ENCODE measurements around the gene LASP1.
"Not testable (repeated sequence)": the region's sequence is repeated elsewhere in the genome, so short reads cannot be mapped to it uniquely, and the experiment has no call there.

Gene LASP1

DNA sequence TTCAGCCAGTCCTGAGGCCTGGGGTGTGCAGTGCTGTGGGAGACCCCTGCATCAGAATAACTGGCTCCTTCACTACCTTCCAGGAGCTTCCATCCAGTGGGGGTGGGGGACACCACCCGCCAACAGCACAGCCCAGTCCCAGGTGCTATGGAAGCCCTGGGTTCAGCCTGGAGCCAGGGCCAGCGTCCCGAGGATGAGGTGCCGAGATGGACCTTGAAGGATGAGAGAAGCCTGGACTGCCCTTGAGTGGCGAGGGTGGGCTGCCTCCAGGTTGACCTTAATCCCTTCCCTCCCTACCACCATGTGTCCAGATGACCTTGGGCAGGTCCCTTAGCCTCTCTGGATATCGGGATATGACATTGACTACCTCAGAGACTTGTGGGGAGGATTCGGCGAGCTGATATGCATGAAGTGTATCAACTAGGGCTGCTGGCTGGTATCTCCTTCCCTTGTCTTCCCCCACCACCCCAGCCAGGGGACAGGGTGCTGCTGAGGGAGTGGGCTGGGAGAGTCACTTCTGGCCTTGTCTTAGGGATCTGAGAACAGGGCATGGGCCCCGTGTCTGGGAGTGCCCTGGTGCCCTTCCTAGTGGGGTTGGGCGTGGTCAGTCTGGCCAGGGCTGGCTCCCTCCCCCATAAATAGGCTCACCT lies 41.3 kb downstream of the LASP1 start:
- DNase-seq: no peak

DNA sequence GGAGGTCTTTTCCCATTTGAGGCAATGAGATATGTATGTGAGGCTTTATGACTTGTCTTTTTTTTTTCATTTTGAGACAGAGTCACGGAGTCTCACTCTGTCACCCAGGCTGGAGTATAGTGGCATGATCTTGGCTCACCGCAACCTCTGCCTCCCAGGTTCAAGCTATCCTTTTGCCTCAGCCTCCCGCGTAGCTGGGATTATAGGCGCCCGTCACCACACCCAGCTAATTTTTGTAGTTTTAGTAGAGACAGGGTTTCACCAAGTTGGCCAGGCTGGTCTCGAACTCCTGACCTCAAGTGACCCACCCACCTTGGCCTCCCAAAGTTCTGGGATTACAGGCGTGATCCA lies 41.8 kb downstream of the LASP1 start:
- DNase-seq: not testable (repeated sequence)

- no peak for DNase-seq
These were observed 42.5 kb downstream of the LASP1 start for GRCh38 chr17:38912221-38912813.

- no peak for DNase-seq
These were observed 45.1 kb downstream of the LASP1 start for GRCh38 chr17:38914741-38915638.

DNA sequence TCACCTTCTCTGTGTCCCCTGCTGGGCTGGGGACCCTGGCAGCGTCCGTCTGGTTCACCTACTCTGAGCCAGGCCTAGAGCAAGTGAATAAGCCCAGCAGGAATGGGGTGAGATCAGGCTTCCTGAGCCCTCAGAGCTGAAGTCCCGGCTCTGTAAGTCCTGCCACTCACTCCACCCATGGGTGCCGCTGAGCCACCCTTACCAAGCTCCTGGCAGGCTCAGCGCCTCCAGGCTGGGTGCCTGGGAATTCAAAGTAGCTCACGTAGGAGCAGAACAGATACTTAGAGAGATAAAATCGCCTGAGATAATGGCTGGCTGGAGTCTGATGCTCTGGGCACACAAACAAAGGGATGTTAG lies 45.8 kb downstream of the LASP1 start:
- no peak for DNase-seq

- DNase-seq: no peak
These were observed 46.9 kb downstream of the LASP1 start for GRCh38 chr17:38916771-38917170.

DNA sequence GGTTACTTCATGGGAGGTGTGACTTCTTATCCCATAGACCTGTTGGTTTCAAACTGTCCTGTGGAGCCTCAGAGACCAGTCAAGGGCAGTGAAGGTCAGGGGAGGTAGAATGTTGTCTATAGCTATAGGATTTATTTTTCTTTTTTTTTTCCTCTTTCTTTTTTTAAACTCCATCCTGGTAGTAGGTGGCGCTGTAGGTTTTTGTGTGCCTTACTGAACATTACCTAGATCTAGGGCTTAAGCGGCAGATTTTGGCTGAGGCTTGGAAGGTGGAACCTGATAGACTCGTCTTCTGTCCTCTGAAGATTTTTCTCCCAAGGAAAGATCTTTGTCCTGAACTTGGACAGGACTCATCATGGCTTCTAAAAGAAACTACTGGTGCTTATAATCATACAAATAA lies 47.4 kb downstream of the LASP1 start:
- no peak for DNase-seq

DNA sequence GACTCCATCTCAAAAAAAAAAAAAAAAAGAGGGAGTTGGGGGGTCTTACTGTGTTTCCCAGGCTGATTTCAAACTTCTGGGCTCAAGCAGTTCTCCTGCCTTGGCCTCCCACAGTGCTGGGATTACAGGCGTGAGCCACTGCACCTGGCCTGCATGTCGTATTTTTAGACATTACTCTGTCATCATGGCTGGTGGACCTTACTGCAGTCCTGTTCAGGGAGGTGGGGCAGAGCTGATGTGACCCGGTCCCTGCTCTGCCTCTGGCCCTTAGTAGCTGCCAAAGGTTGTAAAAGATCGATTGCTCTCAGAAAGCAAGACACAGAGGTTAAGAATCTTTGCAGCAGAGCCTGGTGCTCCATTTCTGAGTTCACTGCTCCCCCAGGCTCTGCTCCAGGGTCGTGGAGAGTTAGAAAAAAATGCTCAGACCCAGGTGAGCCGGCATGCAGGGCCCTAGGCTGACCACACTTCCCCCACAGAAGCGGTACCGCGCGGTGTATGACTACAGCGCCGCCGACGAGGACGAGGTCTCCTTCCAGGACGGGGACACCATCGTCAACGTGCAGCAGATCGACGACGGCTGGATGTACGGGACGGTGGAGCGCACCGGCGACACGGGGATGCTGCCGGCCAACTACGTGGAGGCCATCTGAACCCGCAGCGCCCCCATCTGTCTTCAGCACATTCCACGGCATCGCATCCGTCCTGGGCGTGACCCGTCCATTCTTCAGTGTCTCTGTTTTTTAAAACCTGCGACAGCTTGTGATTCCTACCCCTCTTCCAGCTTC lies 48.5 kb downstream of the LASP1 start:
- no peak for DNase-seq

DNA sequence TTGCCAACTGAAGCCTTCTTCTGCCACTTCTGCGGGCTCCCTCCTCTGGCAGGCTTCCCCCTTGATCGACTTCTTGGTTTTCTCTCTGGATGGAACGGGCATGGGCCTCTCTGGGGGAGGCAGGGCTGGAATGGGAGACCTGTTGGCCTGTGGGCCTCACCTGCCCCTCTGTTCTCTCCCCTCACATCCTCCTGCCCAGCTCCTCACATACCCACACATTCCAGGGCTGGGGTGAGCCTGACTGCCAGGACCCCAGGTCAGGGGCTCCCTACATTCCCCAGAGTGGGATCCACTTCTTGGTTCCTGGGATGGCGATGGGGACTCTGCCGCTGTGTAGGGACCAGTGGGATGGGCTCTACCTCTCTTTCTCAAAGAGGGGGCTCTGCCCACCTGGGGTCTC lies 49.1 kb downstream of the LASP1 start:
- DNase-seq: no peak

- DNase-seq: no peak
These were observed 49.6 kb downstream of the LASP1 start for GRCh38 chr17:38919316-38920078.

DNA sequence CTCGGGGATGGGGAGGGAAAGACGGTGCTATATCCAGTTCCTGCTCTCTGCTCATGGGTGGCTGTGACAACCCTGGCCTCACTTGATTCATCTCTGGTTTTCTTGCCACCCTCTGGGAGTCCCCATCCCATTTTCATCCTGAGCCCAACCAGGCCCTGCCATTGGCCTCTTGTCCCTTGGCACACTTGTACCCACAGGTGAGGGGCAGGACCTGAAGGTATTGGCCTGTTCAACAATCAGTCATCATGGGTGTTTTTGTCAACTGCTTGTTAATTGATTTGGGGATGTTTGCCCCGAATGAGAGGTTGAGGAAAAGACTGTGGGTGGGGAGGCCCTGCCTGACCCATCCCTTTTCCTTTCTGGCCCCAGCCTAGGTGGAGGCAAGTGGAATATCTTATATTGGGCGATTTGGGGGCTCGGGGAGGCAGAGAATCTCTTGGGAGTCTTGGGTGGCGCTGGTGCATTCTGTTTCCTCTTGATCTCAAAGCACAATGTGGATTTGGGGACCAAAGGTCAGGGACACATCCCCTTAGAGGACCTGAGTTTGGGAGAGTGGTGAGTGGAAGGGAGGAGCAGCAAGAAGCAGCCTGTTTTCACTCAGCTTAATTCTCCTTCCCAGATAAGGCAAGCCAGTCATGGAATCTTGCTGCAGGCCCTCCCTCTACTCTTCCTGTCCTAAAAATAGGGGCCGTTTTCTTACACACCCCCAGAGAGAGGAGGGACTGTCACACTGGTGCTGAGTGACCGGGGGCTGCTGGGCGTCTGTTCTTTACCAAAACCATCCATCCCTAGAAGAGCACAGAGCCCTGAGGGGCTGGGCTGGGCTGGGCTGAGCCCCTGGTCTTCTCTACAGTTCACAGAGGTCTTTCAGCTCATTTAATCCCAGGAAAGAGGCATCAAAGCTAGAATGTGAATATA lies 50.8 kb downstream of the LASP1 start:
- no peak for DNase-seq

DNA sequence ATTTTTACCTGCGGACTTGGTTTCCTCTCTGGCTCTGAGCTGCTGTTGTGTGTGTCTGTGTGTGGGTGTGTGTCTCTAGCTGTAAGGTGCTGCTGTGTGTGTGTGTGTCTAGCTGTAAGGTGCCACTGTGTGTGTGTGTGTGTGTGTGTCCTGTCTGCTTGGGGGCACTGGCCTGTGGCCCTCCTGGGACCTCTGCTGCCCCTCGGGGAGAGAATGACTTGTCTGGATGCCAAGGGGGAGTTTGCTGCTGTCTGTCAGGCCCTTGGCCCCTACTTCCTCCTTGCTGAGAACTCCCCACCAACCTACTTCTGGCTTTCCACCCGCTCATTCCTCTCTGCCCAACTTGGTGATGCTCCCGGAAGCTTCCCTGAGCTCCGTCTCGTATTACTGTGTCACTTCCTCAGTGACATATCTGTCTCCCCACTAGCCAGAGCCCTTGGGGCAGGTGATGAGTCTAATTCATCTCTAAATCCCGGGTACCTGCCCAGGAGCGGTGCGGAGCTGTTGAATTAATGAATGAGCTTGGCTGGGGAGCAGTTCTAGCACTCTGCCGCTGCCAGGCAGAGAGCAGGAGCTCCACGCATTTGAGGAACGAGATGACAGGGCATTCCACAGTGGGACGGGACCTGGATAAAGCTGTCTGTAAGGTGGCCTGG lies 52.0 kb downstream of the LASP1 start:
- DNase-seq: peak; percentile 29

DNA sequence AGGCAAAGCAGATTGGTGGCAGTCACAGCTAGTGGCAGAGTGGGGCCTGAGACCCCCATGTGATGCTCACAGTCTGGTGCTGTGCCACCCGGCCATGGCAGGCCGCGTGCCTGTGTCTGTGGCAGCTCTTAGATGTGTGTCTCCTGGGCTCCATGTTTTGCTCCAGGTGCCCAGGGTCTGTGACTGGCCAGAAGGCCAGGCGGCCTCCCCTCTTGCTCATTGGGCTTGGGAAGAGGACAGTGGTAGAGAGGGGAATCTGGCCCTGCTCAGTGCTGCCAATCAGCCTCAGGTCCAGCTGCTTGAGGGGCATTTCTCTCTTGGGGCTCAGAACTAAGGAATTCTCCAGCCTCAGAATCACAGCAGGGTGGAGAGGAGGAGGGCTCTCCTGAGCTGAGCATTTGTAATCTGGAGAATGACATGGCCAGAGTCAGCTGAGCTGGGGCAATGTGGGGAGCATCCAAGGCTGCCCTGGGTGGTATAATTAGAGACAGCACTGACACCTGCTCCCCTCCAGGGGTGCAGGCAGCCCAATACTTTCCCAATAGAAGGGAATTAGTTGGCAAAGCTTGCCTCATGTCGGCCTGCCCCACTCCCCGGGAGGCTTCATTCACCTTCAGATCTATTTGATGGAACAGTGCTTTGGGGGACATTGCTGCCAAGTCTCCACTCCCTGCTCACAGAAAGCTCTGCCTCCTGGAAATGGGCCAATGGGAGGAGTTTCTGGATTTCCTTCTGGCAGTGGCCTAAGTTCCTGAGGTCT lies 52.9 kb downstream of the LASP1 start:
- peak; percentile 74 for DNase-seq

DNA sequence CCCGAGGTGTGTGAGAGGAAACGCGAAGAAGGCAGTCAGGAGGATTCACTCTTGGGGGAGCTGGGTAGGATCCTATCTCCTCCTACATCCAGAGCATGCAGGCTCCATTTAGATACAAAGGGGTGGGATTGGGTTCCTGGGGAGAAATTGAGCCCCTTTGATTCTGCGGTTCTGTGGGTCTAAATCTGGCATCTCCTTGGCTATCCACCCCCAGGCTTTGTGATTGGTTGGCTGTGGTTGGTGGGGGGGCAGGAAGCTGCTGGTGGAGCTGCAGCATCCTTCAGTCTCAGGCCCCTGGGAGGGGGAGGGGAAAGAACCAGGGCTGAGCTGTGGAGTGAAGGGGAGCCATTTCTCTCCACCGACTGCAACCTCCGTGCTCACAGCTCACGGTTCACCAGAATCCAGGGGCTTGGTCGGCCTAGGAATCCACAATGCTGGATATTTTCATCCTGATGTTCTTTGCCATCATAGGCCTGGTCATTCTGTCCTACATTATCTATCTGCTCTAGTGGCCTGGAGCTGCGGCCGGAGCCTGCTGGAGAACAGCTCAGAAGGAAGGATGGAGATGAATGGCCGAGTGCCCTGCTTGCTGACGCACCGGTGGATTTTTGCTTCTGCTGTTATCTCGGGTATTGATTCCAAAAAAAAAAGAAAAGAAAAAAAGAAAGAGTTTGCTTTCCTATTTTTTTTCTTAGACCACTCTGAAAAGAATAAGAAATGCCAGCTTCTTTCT lies 55.6 kb downstream of the LASP1 start, which contains the start of gene LASP1NB:
LASP1NB (plus strand) TSS at position 352 of the 733 bp plus-strand sequence.
- DNase-seq: peak; percentile 68

GRCh38 chr17:38926293-38927070 lies 56.6 kb downstream of the LASP1 start:
- no peak for DNase-seq

DNA sequence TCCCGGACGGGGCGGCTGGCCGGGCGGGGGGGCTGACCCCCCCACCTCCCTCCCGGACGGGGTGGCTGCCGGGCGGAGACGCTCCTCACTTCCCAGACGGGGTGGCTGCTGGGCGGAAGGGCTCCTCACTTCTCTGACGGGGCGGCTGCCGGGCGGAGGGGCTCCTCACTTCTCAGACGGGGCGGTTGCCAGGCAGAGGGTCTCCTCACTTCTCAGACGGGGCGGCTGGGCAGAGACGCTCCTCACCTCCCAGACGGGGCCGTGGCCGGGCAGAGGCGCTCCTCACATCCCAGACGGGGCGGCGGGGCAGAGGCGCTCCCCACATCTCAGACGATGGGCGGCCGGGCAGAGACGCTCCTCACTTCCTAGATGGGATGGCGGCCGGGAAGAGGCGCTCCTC lies 60.9 kb downstream of the LASP1 start:
- not testable (repeated sequence) for DNase-seq

DNA sequence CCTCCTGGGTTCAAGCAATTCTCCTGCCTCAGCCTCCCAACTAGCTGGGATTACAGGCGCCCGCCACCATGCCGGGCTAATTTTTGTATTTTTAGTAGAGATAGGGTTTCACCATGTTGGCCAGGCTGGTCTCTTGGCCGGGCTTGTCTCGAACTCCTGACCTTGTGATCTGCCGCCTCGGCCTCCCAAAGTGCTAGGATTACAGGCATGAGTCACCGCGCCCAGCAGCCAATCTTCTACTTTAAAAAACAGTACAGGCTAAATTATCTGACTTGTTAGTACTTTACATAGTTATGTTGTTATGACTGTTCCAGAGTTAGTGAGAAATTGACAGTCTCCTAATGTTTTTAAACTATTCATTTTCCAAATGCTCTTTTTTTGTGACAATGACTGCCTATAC lies 64.1 kb downstream of the LASP1 start:
- DNase-seq: peak; percentile 56

DNA sequence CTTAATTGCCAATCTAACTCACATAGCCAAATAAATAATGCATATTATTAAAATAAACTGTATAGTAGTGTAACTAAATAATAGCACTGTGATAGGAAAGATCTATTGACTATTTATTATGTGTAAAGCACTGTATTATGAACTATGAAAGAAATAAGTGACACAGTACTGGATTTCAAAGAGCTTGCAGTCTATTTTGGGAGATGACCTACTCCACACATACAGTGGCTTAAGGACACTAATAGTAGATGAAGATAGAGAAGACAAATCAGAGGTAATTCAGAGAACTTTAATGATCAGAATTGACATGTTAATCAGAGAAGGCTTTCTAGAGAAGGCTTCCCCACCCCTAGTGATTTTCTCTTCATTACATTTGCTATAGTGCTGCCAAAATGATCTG lies 70.1 kb downstream of the LASP1 start:
- DNase-seq: no peak

Measured in fibroblast of skin of back (primary cell).